Measurements from ENCODE around the gene NFILZ.

NFILZ gene

DNA sequence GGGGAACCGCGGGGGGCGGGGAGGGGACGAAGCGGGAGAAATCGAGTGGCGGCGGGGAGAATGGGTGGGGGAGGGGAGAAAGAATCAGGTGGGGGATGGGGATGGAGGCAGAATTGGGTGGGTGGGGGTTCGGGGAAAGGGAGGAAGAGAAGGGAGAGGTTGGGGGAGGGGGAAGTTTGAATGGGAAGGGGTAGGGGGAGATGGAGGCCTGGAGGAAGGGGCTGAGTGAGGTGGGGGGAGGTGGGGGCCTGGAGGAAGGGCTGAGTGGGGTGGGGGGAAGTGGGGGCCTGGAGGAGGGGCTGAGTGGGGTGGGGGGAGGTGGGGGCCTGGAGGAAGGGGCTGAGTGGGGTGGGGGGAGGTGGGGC lies 19.5 kb upstream of the NFILZ start:
- no peak for DNase-seq (ENCODE audit: low spot score)
- TF ChIP-seq, protein P1, sequence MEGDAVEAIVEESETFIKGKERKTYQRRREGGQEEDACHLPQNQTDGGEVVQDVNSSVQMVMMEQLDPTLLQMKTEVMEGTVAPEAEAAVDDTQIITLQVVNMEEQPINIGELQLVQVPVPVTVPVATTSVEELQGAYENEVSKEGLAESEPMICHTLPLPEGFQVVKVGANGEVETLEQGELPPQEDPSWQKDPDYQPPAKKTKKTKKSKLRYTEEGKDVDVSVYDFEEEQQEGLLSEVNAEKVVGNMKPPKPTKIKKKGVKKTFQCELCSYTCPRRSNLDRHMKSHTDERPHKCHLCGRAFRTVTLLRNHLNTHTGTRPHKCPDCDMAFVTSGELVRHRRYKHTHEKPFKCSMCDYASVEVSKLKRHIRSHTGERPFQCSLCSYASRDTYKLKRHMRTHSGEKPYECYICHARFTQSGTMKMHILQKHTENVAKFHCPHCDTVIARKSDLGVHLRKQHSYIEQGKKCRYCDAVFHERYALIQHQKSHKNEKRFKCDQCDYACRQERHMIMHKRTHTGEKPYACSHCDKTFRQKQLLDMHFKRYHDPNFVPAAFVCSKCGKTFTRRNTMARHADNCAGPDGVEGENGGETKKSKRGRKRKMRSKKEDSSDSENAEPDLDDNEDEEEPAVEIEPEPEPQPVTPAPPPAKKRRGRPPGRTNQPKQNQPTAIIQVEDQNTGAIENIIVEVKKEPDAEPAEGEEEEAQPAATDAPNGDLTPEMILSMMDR (IDR thresholded peaks at IDR 0.05; ENCODE audit: extremely low read depth, insufficient read depth, missing control alignments): no peak
- in situ Hi-C loops (cut with MboI; ENCODE audit: low pct_unique_long_range_greater_than_20kb, low sequenced_read_pairs, unreplicated experiment): no loop called here

DNA sequence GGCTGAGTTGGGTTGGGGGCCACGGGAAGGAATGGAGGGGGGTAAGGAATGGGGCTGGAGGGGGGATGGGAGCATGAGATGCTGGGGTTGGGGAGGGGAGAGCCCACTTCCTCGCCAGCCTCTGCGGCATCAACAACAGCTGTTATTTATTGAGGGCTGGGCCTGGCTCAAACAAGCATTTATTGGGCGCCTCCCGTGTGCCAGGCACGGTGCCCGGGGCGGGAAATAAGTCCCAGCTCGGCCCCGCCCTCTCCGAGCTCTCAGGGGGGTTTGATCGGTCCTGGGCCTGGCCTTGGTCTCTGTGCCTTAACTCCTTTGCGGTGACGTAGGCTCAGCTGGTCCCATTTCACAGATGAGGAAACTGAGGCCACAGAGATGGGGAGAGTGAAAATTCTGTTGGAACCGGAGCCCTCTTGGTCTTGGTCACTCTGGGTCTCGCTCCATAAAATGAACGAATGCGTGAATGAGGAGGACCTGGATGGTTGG lies 19.0 kb upstream of the NFILZ start:
- TF ChIP-seq, protein P1 (IDR thresholded peaks at IDR 0.05; ENCODE audit: extremely low read depth, insufficient read depth, missing control alignments): no peak
- in situ Hi-C loops (cut with MboI; ENCODE audit: low pct_unique_long_range_greater_than_20kb, low sequenced_read_pairs, unreplicated experiment): no loop called here
- DNase-seq (ENCODE audit: low spot score): no peak

DNA sequence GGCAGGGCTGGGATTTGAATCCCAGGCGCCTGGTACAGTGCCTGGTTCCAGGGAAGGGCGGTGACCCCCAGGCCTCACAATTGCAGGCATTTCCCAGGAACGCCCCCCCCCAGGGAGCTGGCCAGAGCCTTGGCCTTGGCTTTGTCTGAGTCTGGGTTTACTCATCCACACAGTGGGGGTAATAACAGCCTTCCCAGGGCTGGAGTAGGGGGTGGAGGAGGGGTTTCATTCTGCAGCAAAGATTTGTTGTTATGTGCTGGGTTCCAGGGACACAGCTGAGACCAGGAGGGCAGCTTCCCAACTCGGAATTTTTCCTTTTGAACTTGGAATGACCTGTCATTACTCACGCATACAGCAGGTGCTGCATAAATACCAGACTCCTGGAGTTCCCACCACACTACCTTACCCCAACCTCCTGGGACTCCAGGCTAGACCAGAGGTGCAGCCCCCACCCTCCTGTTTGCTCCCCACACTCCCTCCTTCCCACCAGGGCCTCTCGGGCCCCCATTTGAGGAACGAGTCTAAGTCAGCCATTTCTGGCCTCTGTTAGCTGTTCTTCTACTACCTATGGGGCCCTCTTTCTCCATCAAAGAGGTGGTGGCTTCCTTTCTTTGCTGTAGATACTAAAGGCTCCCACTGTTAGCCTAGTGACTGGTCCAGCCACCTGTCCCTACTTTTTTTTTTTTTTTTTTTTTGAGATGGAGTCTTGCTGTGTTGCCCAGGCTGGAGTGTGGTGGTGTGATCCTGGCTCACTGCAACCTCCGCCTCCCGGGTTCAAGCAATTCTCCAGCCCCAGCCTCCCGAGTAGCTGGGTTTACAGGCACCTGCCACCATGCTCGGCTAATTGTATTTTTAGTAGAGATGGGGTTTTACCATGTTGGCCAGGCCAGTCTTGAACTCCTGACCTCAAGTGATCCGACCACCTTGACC lies 18.3 kb upstream of the NFILZ start:
- TF ChIP-seq, protein P1 (IDR thresholded peaks at IDR 0.05; ENCODE audit: extremely low read depth, insufficient read depth, missing control alignments): no peak
- in situ Hi-C loops (cut with MboI; ENCODE audit: low pct_unique_long_range_greater_than_20kb, low sequenced_read_pairs, unreplicated experiment): no loop called here
- peak; percentile 58 for DNase-seq (ENCODE audit: low spot score)

DNA sequence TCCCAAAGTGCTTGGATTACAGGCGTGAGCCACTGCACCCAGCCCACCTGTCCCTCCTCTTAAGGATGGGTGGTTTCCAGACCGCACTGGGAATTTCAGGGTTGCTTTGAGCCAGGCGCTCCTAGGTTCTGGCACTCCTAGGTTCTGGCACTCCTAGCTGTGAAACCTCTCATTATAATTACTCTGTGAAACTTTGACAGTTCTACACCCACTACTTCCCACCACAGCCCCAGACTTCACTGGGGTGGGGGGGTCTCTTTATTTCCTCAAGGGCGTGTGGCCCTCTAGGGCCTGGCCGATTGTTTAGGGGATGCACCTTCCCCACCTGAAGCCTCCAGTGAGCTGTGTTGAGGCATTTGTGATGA lies 17.6 kb upstream of the NFILZ start:
- DNase-seq (ENCODE audit: low spot score): no peak
- TF ChIP-seq, protein P1 (IDR thresholded peaks at IDR 0.05; ENCODE audit: extremely low read depth, insufficient read depth, missing control alignments): no peak
- in situ Hi-C loops (cut with MboI; ENCODE audit: low pct_unique_long_range_greater_than_20kb, low sequenced_read_pairs, unreplicated experiment): no loop called here

DNA sequence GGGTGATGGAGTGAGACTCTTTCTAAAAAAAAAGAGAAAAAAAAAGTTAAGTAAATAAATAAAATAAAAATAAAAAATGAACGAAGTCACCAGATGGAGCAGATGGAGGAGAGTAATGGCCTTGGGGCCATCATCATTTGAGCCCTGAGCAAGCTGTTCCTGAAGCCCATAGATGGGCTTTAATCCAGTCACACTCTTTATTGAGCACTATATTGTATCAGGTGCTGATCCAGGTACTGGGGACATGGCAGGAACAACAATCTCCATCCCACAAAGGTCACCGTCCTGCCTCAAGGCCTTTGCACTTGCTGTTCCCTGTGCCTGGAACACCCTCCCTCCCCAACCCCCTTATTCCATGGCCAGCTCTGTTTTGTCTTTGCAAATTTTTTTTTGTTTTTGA lies 16.0 kb upstream of the NFILZ start:
- DNase-seq (ENCODE audit: low spot score): no peak
- TF ChIP-seq, protein P1 (IDR thresholded peaks at IDR 0.05; ENCODE audit: extremely low read depth, insufficient read depth, missing control alignments): no peak
- in situ Hi-C loops (cut with MboI; ENCODE audit: low pct_unique_long_range_greater_than_20kb, low sequenced_read_pairs, unreplicated experiment): no loop called here

DNA sequence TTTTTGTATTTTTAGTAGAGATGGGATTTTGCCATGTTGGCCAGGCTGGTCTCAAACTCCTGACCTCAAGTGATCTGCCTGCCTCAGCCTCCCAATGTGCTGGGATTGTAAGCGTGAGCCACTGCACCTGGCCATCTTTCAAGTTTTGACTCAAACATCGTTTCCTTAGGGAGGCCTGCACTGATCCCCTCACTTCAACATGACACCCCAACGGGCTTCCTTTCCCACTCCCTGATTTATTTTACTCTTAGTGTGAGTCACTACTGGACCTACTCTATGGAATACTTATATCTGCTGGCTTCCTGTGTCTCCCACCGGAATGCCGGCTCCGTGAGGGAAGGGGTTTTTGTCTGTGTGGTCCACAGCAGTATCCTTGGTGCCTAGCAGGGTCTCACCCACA lies 15.4 kb upstream of the NFILZ start:
- no peak for DNase-seq (ENCODE audit: low spot score)
- TF ChIP-seq, protein P1 (IDR thresholded peaks at IDR 0.05; ENCODE audit: extremely low read depth, insufficient read depth, missing control alignments): no peak
- in situ Hi-C loops (cut with MboI; ENCODE audit: low pct_unique_long_range_greater_than_20kb, low sequenced_read_pairs, unreplicated experiment): no loop called here

All from GM13977 (cell line).